Measurements from ENCODE around the gene CNIH4.
A peak's percentile ranks its signal among the peaks of the same experiment; 100 is the strongest.
"Not testable (repeated sequence)": the region's sequence is repeated elsewhere in the genome, so short reads cannot be mapped to it uniquely, and the experiment has no call there.

Gene CNIH4

DNA sequence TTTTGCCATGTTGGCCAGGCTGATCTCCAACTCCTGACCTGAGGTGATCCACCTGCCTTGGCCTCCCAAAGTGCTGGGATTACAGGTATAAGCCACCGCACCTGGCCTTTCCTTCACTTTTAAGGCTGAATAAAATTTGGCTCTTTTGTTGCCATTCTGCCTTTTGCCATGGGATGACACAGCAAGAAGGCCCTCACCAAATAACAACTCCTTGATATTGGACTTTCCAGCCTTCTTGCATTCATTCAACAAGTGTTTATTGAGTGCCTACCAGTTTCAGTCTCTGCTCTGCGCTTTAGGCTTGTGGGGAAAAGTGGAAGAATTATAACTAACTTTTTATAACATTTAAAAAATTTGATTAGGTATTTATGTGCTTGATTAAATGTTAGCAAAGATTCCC lies 24.9 kb upstream of the CNIH4 start:
- DNase-seq (ENCODE audit: insufficient read length), result no peak
- no peak for FAIRE-seq
- TF ChIP-seq POLR2AphosphoS5 (IDR thresholded peaks at IDR 0.05; ENCODE audit: low read depth, low read length) (no peak), POLR2A (IDR thresholded peaks at IDR 0.05; ENCODE audit: low read depth, low read length) (no peak), TAF1 (IDR thresholded peaks at IDR 0.05; ENCODE audit: borderline replicate concordance, low read depth, low read length) (no peak)

DNA sequence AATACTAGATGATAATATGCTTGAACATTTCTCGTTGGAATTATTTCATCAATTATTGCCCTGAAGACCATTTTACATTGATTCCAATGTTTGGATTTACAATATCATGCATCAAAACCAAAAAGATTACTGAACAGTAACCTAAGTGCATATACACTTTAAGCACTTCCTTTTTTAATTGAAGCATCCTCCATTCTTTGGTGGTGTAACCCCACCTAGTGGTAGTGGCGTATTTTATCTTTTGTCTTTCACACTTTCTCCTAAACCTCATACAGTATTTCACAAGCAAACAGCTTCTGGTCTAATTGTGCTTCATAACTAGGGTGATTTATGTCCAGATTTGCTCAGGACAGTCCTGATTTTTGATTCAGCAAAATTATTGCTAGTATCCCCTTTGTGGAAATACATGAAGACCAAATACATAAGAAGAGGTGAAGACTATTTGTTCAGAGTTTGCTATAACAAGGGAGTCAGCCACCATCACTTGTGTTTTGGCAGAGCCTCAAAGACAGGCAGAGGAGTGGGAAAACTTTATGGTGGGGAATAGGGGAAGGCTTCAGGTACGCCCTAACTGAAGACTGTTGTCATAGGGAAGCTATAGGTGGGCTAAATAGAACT lies 23.3 kb upstream of the CNIH4 start:
- DNase-seq (ENCODE audit: insufficient read length), result no peak
- peak; percentile 86 for FAIRE-seq
- TF ChIP-seq POLR2AphosphoS5 (IDR thresholded peaks at IDR 0.05; ENCODE audit: low read depth, low read length) (no peak), TAF1 (IDR thresholded peaks at IDR 0.05; ENCODE audit: borderline replicate concordance, low read depth, low read length) (no peak), POLR2A (IDR thresholded peaks at IDR 0.05; ENCODE audit: low read depth, low read length) (no peak)

DNA sequence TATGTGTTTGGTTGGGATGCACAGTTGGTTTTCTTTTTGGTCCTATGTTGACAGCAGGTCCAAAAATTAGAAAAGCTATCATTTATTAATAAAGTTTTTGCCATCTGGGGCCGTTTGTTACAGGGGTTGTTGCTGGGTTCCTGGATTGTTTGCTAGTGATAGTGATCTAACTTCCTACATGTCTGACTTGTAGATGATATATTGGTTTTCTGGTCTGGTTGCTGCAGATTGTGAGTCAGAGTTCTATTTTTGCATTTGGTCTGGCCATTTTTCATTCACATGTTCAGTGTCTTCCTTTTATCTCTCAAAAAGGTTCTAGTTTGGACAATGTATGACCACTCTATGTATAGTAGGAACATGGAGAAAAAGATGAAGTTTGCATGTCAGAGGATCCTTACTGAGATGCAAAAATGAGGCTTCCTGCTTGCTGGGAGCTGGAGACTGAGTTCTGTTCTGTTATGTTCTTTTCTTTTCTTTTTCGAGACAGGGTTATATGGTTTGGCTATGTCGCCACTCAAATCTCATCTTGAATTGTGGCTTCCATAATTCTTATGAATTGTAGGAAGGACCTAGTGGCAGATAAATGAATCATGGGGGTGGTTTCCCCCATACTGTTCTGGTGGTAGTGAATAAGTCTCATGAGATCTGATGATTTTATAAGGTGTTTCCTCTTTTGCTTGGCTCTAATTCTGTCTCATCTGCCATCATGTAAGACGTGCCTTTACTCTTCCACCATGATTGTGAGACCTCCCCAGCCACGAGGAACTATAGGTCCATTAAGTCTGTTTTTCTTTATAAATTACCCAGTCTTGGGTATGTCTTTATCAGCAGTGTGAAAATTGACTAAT lies 22.5 kb upstream of the CNIH4 start:
- no peak for FAIRE-seq
- TF ChIP-seq TAF1 (IDR thresholded peaks at IDR 0.05; ENCODE audit: borderline replicate concordance, low read depth, low read length), result no peak
- no peak for TF ChIP-seq POLR2A (IDR thresholded peaks at IDR 0.05; ENCODE audit: low read depth, low read length)
- no peak for TF ChIP-seq POLR2AphosphoS5 (IDR thresholded peaks at IDR 0.05; ENCODE audit: low read depth, low read length)
- DNase-seq (ENCODE audit: insufficient read length), result no peak

DNA sequence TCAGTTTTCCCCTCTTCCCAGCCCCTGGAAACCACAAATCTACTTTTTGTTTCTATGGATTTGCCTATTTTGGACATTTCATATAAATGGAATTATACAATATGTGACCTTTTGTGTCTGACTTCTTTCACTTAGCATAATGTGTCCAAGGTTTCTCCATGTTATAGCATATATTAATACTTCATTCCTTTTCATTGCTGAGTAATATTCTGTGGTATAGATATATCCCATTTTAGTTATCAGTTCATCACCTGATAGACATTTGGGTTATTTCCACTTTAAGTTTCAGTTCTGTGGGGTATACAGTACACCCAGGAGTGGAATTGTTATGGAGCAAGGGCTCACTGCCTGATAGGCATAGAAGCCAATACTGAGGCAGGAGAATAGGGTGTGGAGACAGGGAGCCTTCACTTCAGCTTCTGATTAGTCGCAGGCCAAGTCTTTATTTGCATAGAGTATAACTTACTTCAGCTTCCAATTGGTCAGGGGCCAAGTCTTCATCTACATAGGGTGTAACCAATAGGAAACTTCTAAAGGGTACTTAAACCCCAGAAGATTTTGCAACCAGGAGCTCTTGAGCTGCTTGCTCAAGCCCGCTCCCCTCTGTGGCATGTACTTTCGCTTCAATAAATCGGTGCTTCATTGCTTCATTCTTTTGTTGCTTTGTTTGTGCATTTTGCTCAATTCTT lies 18.4 kb upstream of the CNIH4 start:
- no peak for FAIRE-seq
- TF ChIP-seq POLR2A (IDR thresholded peaks at IDR 0.05; ENCODE audit: low read depth, low read length) (no peak), POLR2AphosphoS5 (IDR thresholded peaks at IDR 0.05; ENCODE audit: low read depth, low read length) (no peak)
- no peak for DNase-seq (ENCODE audit: insufficient read length)

DNA sequence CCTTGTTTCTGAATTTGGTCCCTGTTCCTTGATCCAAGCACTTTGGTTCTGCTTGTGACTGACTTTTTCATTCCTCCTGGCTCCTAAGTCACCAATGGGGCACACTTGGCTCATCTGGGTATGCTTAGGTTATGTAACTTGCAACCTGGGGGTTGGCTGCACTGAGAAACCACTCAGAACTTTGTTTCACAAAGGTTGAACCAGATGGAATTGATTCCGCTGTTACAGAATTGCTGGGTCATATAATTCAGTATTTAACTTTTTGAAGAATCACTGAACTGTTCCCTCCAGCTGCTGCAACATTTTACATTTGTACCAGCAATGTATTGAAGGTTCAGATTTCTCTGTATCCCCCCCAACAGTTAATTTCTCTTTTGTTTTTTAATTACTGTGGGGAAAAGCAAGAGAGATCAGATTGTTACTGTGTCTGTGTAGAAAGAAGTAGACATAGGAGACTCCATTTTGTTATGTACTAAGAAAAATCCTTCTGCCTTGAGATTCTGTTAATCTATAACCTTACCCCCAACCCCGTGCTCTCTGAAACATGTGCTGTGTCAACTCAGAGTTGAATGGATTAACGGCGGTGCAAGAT lies 17.1 kb upstream of the CNIH4 start:
- no peak for FAIRE-seq
- TF ChIP-seq TAF1 (IDR thresholded peaks at IDR 0.05; ENCODE audit: borderline replicate concordance, low read depth, low read length) (no peak), POLR2A (IDR thresholded peaks at IDR 0.05; ENCODE audit: low read depth, low read length) (no peak), POLR2AphosphoS5 (IDR thresholded peaks at IDR 0.05; ENCODE audit: low read depth, low read length) (no peak)
- no peak for DNase-seq (ENCODE audit: insufficient read length)

DNA sequence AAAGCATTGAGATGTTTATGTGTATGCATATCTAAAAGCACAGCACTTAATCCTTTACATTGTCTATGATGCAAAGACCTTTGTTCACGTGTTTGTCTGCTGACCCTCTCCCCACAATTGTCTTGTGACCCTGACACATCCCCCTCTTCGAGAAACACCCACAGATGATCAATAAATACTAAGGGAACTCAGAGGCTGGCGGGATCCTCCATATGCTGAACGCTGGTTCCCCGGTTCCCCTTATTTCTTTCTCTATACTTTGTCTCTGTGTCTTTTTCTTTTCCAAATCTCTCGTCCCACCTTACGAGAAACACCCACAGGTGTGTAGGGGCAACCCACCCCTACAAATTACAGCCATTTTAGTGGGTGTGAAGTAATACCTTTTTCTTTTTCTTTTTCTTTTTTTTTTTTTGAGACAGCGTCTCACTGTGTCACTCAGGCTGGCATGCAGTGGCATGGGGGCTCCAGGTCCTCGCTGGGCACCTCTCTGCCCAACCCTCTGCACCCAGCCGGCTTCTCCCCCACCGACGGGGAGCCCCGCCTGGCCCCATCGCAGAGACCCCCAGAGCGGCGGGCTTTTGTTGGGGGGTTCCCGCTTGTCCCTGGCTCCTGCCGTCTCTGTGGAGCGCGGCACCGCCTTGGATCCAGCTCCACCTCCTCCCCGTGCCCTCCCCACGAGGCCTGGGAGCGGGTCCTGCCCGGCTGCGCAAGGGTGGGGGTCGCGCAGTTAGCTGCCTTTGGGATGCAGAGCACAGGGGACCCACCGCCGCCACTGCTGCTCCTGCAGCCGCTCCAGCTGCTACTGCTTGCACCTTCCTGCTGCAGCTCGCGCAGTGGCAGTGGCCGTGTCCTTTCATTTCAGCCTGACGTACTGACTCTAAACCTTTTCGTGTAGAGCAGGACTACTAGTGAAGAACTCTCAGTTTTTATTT lies 16.0 kb upstream of the CNIH4 start:
- FAIRE-seq, result peak; percentile 44

DNA sequence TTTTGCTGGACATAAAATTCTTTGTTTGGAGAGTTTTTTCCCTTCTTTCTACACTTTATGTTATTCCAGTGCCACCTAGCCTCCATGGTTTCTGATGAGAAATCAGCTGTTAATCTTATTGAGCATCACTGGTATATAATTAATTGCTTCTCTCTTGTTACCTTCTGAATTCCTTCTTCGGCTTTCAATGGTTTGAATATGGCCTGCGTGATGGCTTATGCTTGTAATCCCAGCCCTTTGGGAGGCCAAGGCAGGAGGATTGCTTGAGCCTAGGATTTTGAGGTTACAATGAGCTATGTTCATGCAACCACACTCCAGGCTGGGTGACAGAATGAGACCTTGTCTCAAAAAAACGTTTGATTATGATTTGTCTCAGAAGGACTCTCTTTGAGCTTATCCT lies 13.0 kb upstream of the CNIH4 start:
- TF ChIP-seq POLR2A (IDR thresholded peaks at IDR 0.05; ENCODE audit: low read depth, low read length), result no peak
- no peak for TF ChIP-seq TAF1 (IDR thresholded peaks at IDR 0.05; ENCODE audit: borderline replicate concordance, low read depth, low read length)
- no peak for TF ChIP-seq POLR2AphosphoS5 (IDR thresholded peaks at IDR 0.05; ENCODE audit: low read depth, low read length)
- FAIRE-seq, result no peak
- no peak for DNase-seq (ENCODE audit: insufficient read length)

More for the DNA sequence above, 16.0 kb upstream of the CNIH4 start:
- DNase-seq (ENCODE audit: insufficient read length), result not testable (repeated sequence)

DNA sequence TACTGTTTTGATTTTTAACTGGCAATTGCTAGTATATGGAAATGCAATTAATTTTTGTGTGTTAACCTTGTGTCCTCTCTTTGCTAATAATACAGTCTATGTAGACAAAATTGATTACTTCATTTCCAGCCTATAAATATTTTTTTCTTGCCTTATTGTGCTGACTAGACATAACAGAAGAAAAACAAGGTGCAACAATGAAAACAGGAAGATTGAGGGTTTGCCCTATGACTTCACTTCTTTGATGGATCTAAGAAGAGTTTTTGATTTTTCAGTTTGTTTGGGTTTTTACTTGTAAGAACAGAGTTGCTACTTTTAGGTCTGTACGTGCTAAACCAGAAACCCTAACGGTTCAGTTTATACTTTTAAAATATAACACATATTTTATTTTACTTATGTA lies 8.5 kb upstream of the CNIH4 start:
- FAIRE-seq (no peak), DNase-seq (ENCODE audit: insufficient read length) (no peak)
- no peak for TF ChIP-seq POLR2A (IDR thresholded peaks at IDR 0.05; ENCODE audit: low read depth, low read length)
- TF ChIP-seq TAF1 (IDR thresholded peaks at IDR 0.05; ENCODE audit: borderline replicate concordance, low read depth, low read length), result no peak
- TF ChIP-seq POLR2AphosphoS5 (IDR thresholded peaks at IDR 0.05; ENCODE audit: low read depth, low read length), result no peak

DNA sequence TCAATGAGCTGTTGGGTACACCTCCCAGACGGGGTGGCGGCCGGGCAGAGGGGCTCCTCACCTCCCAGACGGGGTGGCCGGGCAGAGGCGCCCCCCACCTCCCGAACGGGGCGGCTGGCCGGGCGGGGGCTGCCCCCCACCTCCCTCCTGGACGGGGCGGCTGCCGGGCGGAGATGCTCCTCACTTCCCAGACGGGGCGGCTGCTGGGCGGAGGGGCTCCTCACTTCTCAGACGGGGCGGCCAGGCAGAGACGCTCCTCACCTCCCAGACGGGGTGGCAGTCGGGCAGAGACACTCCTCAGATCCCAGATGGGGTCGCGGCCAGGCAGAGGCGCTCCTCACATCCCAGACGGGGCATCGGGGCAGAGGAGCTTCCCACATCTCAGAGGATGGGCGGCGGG lies 7.0 kb upstream of the CNIH4 start:
- FAIRE-seq; DNase-seq (ENCODE audit: insufficient read length): not testable (repeated sequence)

DNA sequence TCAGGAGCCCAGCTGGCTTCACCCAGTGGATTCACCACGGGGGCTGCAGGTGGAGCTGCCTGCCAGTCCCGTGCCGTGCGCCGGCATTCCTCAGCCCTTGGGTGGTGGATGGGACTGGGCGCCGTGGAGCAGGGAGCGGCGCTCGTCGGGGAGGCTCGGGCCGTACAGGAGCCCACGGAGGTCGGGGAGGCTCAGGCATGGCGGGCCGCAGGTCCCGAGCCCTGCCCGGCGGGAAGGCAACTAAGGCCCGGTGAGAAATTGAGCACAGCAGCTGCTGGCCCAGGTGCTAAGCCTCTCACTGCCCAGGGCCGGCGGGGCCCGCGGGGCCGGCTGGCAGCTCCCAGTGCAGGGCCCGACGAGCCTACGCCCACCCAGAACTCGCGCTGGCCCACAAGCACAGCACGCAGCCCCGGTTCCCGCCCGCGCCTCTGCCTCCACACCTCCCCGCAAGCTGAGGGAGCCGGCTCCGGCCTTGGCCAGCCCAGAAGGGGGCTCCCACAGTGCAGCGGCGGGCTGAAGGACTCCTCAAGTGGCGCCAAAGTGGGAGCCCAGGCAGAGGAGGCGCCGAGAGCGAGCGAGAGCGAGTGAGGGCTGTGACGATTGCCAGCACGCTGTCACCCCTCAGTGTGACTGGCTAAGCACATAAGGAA lies 4.1 kb upstream of the CNIH4 start:
- FAIRE-seq; DNase-seq (ENCODE audit: insufficient read length): not testable (repeated sequence)
